ENCODE data around the gene MCOLN3.

MCOLN3 gene

GRCh38 chr1:85048296-85049064, at the start of gene MCOLN3:
MCOLN3 (minus strand) TSS chr1:85048500; CDS start chr1:85045360, 3,140 bp downstream.
- peak; percentile 19 for DNase-seq

GRCh38 chr1:85093644-85094043, 45.3 kb upstream of the MCOLN3 start:
- no peak for DNase-seq

- no peak for DNase-seq
Observed at GRCh38 chr1:85091671-85092280, 43.5 kb upstream of the MCOLN3 start.

GRCh38 chr1:85090225-85090624, 41.9 kb upstream of the MCOLN3 start:
- DNase-seq = no peak

GRCh38 chr1:85089203-85089602, 40.9 kb upstream of the MCOLN3 start:
- no peak for DNase-seq

GRCh38 chr1:85088408-85088784, 40.1 kb upstream of the MCOLN3 start:
- DNase-seq = no peak

GRCh38 chr1:85087659-85088407, 39.5 kb upstream of the MCOLN3 start:
- no peak for DNase-seq

- DNase-seq = no peak
Observed at GRCh38 chr1:85085417-85085816, 37.1 kb upstream of the MCOLN3 start.

GRCh38 chr1:85078903-85079302, 30.6 kb upstream of the MCOLN3 start:
- DNase-seq = no peak

- no peak for DNase-seq
Observed at GRCh38 chr1:85074365-85074964, 26.2 kb upstream of the MCOLN3 start.

GRCh38 chr1:85070972-85071492, 22.7 kb upstream of the MCOLN3 start:
- no peak for DNase-seq

GRCh38 chr1:85068846-85069245, 20.5 kb upstream of the MCOLN3 start:
- DNase-seq = no peak

GRCh38 chr1:85065550-85065949, 17.2 kb upstream of the MCOLN3 start:
- DNase-seq = no peak

GRCh38 chr1:85062425-85063026, 14.2 kb upstream of the MCOLN3 start:
- no peak for DNase-seq

GRCh38 chr1:85061711-85062424, 13.6 kb upstream of the MCOLN3 start:
- peak; percentile 28 for DNase-seq

GRCh38 chr1:85060038-85060437, 11.7 kb upstream of the MCOLN3 start:
- no peak for DNase-seq

GRCh38 chr1:85059563-85059962, 11.3 kb upstream of the MCOLN3 start:
- DNase-seq = no peak

- DNase-seq = no peak
Observed at GRCh38 chr1:85058786-85059185, 10.5 kb upstream of the MCOLN3 start.

GRCh38 chr1:85058311-85058710, 10.0 kb upstream of the MCOLN3 start:
- no peak for DNase-seq

GRCh38 chr1:85054664-85055063, 6.4 kb upstream of the MCOLN3 start:
- DNase-seq = no peak

GRCh38 chr1:85049735-85050166, 1.5 kb upstream of the MCOLN3 start:
- DNase-seq = no peak
